ENCODE data around the gene SHISA7. TPM values are rescaled to one million over a fixed set of nuclear protein-coding genes. Genes with fewer than 3 reads are reported as not detected.

Gene SHISA7
- total RNA-seq, 4 donors from 2014 or later = not detected

GRCh38 chr19:55479451-55480230 lies 36.5 kb upstream of the SHISA7 start:
- ATAC-seq (no peak), DNase-seq (no peak)
- Histone ChIP-seq H3K4me3 (no peak overlapping the region), H3K27me3 (peaks cover 1 to 2% (median 1%) of the 10 kb centered on the region in 3 donors), H3K9me3 (no peaks in the 10 kb centered on the region), H3K4me1 (peaks cover 22 to 32% of the 10 kb centered on the region in 2 donors), H3K36me3 (peaks cover 0 to 7% of the 10 kb centered on the region in 2 donors), H3K27ac (no peak overlapping the region)
- TF ChIP-seq, protein P1, sequence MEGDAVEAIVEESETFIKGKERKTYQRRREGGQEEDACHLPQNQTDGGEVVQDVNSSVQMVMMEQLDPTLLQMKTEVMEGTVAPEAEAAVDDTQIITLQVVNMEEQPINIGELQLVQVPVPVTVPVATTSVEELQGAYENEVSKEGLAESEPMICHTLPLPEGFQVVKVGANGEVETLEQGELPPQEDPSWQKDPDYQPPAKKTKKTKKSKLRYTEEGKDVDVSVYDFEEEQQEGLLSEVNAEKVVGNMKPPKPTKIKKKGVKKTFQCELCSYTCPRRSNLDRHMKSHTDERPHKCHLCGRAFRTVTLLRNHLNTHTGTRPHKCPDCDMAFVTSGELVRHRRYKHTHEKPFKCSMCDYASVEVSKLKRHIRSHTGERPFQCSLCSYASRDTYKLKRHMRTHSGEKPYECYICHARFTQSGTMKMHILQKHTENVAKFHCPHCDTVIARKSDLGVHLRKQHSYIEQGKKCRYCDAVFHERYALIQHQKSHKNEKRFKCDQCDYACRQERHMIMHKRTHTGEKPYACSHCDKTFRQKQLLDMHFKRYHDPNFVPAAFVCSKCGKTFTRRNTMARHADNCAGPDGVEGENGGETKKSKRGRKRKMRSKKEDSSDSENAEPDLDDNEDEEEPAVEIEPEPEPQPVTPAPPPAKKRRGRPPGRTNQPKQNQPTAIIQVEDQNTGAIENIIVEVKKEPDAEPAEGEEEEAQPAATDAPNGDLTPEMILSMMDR (IDR thresholded peaks at IDR 0.05 in 4 of 5, conservative IDR thresholded peaks at IDR 0.05 in 1 of 5) = no peak
- TF ChIP-seq POLR2A (IDR thresholded peaks at IDR 0.05) = no peak
- in situ Hi-C loops (cut with MboI; ENCODE audit: low sequenced_read_pairs in 4 of 4) (no loop called here), intact Hi-C loops (cut with DNase I; ENCODE audit: low total_unique reads) (loop anchor here (5.0 kb wide), 1 partner anchor 92 kb away; the partner anchor contains the start of gene RPL28)

GRCh38 chr19:55479045-55479444 lies 35.9 kb upstream of the SHISA7 start:
- H3K27ac ChIP-seq = no peak overlapping the region
- TF ChIP-seq, protein P1 (IDR thresholded peaks at IDR 0.05 in 4 of 5, conservative IDR thresholded peaks at IDR 0.05 in 1 of 5) = no peak
- TF ChIP-seq POLR2A (IDR thresholded peaks at IDR 0.05) = no peak
- no peaks in the 10 kb centered on the region for H3K27me3 ChIP-seq
- peaks cover 0 to 7% of the 10 kb centered on the region in 2 donors for H3K36me3 ChIP-seq
- no peak overlapping the region for H3K4me3 ChIP-seq
- in situ Hi-C loops (cut with MboI; ENCODE audit: low sequenced_read_pairs in 4 of 4) = no loop called here
- DNase-seq (no peak), ATAC-seq (no peak)
- H3K4me1 ChIP-seq = peaks cover 16 to 26% of the 10 kb centered on the region in 2 donors
- H3K9me3 ChIP-seq = no peaks in the 10 kb centered on the region
- intact Hi-C loops (cut with DNase I; ENCODE audit: low total_unique reads) = loop anchor here (5.0 kb wide), 1 partner anchor 92 kb away; the partner anchor contains the start of gene RPL28

- ATAC-seq = no peak
- no peaks in the 10 kb centered on the region for H3K27me3 ChIP-seq
- peaks cover 16 to 25% of the 10 kb centered on the region in 2 donors for H3K4me1 ChIP-seq
- no peak for TF ChIP-seq POLR2A (IDR thresholded peaks at IDR 0.05)
- TF ChIP-seq, protein P1 (IDR thresholded peaks at IDR 0.05 in 4 of 5, conservative IDR thresholded peaks at IDR 0.05 in 1 of 5) = no peak
- no peak for DNase-seq
- no peaks in the 10 kb centered on the region for H3K9me3 ChIP-seq
- peaks cover 0 to 7% of the 10 kb centered on the region in 2 donors for H3K36me3 ChIP-seq
- in situ Hi-C loops (cut with MboI; ENCODE audit: low sequenced_read_pairs in 4 of 4) (no loop called here), intact Hi-C loops (cut with DNase I; ENCODE audit: low total_unique reads) (loop anchor here (5.0 kb wide), 1 partner anchor 91 kb away; the partner anchor contains the start of gene RPL28)
- H3K27ac ChIP-seq = no peak overlapping the region
- no peak overlapping the region for H3K4me3 ChIP-seq
Measured at GRCh38 chr19:55478364-55478763, 35.3 kb upstream of the SHISA7 start.

DNA sequence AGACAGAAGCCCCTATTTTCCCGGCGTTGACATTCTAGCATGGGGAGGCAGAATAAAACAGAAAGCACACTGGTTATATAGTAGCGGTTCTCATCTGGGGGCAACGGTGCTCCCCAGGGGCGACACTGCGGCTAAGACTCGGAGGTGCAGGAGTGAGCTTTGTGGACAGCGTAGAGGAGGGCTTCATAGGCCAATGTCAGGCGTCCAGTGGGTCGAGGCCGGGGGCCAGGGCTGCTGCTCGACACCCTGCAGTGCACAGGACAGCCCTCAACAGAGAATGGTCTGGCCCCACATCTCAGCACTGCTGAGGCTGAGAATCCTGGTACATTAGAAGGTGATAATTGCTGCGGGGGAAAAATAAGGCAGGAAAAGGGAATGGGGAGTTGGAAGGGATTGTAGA lies 34.8 kb upstream of the SHISA7 start:
- Histone ChIP-seq H3K4me1 (peaks cover 16 to 25% of the 10 kb centered on the region in 2 donors), H3K27me3 (peaks cover 0 to 3% (median 0%) of the 10 kb centered on the region in 3 donors), H3K4me3 (peak overlapping the region; percentile 59 to 90 (median 70)), H3K9me3 (no peaks in the 10 kb centered on the region), H3K27ac (no peak overlapping the region), H3K36me3 (peaks cover 0 to 4% of the 10 kb centered on the region in 2 donors)
- no peak for DNase-seq
- in situ Hi-C loops (cut with MboI; ENCODE audit: low sequenced_read_pairs in 4 of 4) = no loop called here
- ATAC-seq = no peak
- no peak for TF ChIP-seq POLR2A (IDR thresholded peaks at IDR 0.05)
- TF ChIP-seq, protein P1 (IDR thresholded peaks at IDR 0.05 in 4 of 5, conservative IDR thresholded peaks at IDR 0.05 in 1 of 5) = no peak
- intact Hi-C loops (cut with DNase I; ENCODE audit: low total_unique reads) = loop anchor here (2.0 to 5.0 kb wide), 2 partner anchors 91 to 121 kb away; partner anchors contain the start of genes FIZ1 and RPL28
